Stimulated activated CD4-positive, alpha-beta T cell treated with anti-CD3 and anti-CD28 coated beads, Interleukin-2, amount 100 ng/mL, for 48 hours (primary cell): ENCODE measurements around the gene C3orf18.
A peak's percentile ranks its signal among the peaks of the same experiment; 100 is the strongest.

Experiments used
- DNase-seq, 2 donors: peaks; one replicate each; pipeline ENCODE4 v3.0.0-alpha.2; 2020

Gene C3orf18

GRCh38 chr3:50549226-50549625, 18.3 kb downstream of the C3orf18 start:
- no peak for DNase-seq

- DNase-seq = no peak
These were observed 21.8 kb downstream of the C3orf18 start for GRCh38 chr3:50545781-50546180.

- peak; percentile 65 for DNase-seq
These were observed 25.1 kb downstream of the C3orf18 start for GRCh38 chr3:50542177-50543034.

GRCh38 chr3:50539356-50540286, 27.9 kb downstream of the C3orf18 start:
- no peak for DNase-seq

GRCh38 chr3:50537421-50538129, 30.0 kb downstream of the C3orf18 start:
- no peak for DNase-seq

GRCh38 chr3:50536471-50537180, 30.9 kb downstream of the C3orf18 start:
- DNase-seq = no peak

GRCh38 chr3:50534681-50535330, 32.7 kb downstream of the C3orf18 start:
- no peak for DNase-seq

- no peak for DNase-seq
These were observed 33.6 kb downstream of the C3orf18 start for GRCh38 chr3:50533807-50534461.

- no peak for DNase-seq
These were observed 34.2 kb downstream of the C3orf18 start for GRCh38 chr3:50533316-50533715.

GRCh38 chr3:50532062-50532705, 35.4 kb downstream of the C3orf18 start:
- no peak for DNase-seq

GRCh38 chr3:50531201-50531600, 36.3 kb downstream of the C3orf18 start:
- DNase-seq = no peak

GRCh38 chr3:50530001-50530970, 37.3 kb downstream of the C3orf18 start:
- DNase-seq = no peak

GRCh38 chr3:50525987-50526386, 41.6 kb downstream of the C3orf18 start:
- peak; percentile 59 to 65 for DNase-seq

GRCh38 chr3:50525191-50525910, 42.2 kb downstream of the C3orf18 start:
- no peak for DNase-seq

GRCh38 chr3:50524746-50525145, 42.8 kb downstream of the C3orf18 start:
- no peak for DNase-seq

- DNase-seq = no peak
These were observed 44.2 kb downstream of the C3orf18 start for GRCh38 chr3:50523279-50523811.

GRCh38 chr3:50521572-50521971, 46.0 kb downstream of the C3orf18 start:
- DNase-seq = no peak

GRCh38 chr3:50520849-50521248, 46.7 kb downstream of the C3orf18 start:
- DNase-seq = no peak
